Measurements from ENCODE around the gene NAA60.

Gene NAA60

GRCh38 chr16:3514621-3515020 lies 71.1 kb downstream of the NAA60 start (continued):
- TF ChIP-seq, protein P1, sequence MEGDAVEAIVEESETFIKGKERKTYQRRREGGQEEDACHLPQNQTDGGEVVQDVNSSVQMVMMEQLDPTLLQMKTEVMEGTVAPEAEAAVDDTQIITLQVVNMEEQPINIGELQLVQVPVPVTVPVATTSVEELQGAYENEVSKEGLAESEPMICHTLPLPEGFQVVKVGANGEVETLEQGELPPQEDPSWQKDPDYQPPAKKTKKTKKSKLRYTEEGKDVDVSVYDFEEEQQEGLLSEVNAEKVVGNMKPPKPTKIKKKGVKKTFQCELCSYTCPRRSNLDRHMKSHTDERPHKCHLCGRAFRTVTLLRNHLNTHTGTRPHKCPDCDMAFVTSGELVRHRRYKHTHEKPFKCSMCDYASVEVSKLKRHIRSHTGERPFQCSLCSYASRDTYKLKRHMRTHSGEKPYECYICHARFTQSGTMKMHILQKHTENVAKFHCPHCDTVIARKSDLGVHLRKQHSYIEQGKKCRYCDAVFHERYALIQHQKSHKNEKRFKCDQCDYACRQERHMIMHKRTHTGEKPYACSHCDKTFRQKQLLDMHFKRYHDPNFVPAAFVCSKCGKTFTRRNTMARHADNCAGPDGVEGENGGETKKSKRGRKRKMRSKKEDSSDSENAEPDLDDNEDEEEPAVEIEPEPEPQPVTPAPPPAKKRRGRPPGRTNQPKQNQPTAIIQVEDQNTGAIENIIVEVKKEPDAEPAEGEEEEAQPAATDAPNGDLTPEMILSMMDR (tag by site-specific recombination; IDR thresholded peaks at IDR 0.05), result no peak
- TF ChIP-seq ZBTB21 (tag by site-specific recombination; IDR thresholded peaks at IDR 0.05), result no peak

DNA sequence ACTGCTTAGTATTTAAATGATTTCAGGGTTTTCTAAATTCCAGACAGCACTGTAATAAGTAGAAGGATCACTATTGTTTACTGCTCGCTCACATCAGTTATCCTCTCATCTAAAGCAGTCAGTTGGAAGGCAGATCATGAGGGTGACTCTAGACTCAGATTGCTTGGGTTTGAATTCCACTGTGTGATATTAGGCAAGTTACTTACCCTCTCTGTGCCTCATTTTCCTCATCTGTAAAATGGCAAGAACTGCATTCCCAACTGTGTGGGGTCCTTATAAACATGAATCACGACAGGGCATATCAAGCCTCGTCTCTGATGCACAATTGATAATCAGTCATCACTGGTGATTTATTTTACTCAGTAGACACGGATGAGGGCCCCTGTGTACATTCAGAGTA lies 72.4 kb downstream of the NAA60 start:
- Histone ChIP-seq H3K4me3 (ENCODE audit: low read depth, low read length) (no peak overlapping the region), H3K36me3 (ENCODE audit: control insufficient read depth in 2 of 2, insufficient read depth in 1 of 2, low read length in 2 of 2) (peaks cover 14 to 92% of the 10 kb centered on the region in 2 experiments), H3K4me1 (ENCODE audit: control insufficient read depth, insufficient read depth, low read length) (no peaks in the 10 kb centered on the region), H3K27ac (ENCODE audit: extremely low read depth, low read depth, low read length) (no peak overlapping the region), H3K9me3 (ENCODE audit: control insufficient read depth, insufficient read depth, low read depth, low read length) (no peaks in the 10 kb centered on the region)
- ChIA-PET CTCF (interaction anchor here (1.1 kb wide), 1 partner anchor 10 kb away, joined by 4 read pairs; no protein-coding TSS in a partner anchor), POLR2A (no interaction called here)
- TF ChIP-seq ZFP41 (tag by site-specific recombination; IDR thresholded peaks at IDR 0.05; ENCODE audit: borderline replicate concordance), result no peak
- TF ChIP-seq ZNF274 (IDR thresholded peaks at IDR 0.05; ENCODE audit: low read length), result no peak
- TF ChIP-seq ZNF274 (tag by site-specific recombination; IDR thresholded peaks at IDR 0.05; ENCODE audit: borderline replicate concordance), result no peak
- no peak for TF ChIP-seq ZNF24 (tag by site-specific recombination; IDR thresholded peaks at IDR 0.05)
- TF ChIP-seq, protein P2, sequence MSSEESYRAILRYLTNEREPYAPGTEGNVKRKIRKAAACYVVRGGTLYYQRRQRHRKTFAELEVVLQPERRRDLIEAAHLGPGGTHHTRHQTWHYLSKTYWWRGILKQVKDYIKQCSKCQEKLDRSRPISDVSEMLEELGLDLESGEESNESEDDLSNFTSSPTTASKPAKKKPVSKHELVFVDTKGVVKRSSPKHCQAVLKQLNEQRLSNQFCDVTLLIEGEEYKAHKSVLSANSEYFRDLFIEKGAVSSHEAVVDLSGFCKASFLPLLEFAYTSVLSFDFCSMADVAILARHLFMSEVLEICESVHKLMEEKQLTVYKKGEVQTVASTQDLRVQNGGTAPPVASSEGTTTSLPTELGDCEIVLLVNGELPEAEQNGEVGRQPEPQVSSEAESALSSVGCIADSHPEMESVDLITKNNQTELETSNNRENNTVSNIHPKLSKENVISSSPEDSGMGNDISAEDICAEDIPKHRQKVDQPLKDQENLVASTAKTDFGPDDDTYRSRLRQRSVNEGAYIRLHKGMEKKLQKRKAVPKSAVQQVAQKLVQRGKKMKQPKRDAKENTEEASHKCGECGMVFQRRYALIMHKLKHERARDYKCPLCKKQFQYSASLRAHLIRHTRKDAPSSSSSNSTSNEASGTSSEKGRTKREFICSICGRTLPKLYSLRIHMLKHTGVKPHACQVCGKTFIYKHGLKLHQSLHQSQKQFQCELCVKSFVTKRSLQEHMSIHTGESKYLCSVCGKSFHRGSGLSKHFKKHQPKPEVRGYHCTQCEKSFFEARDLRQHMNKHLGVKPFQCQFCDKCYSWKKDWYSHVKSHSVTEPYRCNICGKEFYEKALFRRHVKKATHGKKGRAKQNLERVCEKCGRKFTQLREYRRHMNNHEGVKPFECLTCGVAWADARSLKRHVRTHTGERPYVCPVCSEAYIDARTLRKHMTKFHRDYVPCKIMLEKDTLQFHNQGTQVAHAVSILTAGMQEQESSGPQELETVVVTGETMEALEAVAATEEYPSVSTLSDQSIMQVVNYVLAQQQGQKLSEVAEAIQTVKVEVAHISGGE (tag by site-specific recombination; conservative IDR thresholded peaks at IDR 0.05; ENCODE audit: low read depth), result no peak
- peak; percentile 40; the same call in 1 of the 2 replicates for TF ChIP-seq ZNF768 (tag by site-specific recombination; IDR thresholded peaks at IDR 0.05)
- no peak for TF ChIP-seq ZNF391 (tag by site-specific recombination; IDR thresholded peaks at IDR 0.05; ENCODE audit: borderline replicate concordance, low read depth)
- TF ChIP-seq ZFP69B (tag by site-specific recombination; IDR thresholded peaks at IDR 0.05), result no peak
- no peak for TF ChIP-seq ZBTB17 (tag by site-specific recombination; IDR thresholded peaks at IDR 0.05)

- ChIA-PET CTCF (no interaction called here), POLR2A (no interaction called here)
- H3K36me3 ChIP-seq (ENCODE audit: control insufficient read depth in 2 of 2, insufficient read depth in 1 of 2, low read length in 2 of 2), result peaks cover 8 to 83% of the 10 kb centered on the region in 2 experiments; a peak in 2 of 3 replicates
- no peak overlapping the region for H3K4me3 ChIP-seq (ENCODE audit: low read depth, low read length)
- no peak overlapping the region for H3K27ac ChIP-seq (ENCODE audit: extremely low read depth, low read depth, low read length)
- no peaks in the 10 kb centered on the region for H3K9me3 ChIP-seq (ENCODE audit: control insufficient read depth, insufficient read depth, low read depth, low read length)
- H3K4me1 ChIP-seq (ENCODE audit: control insufficient read depth, insufficient read depth, low read length), result no peaks in the 10 kb centered on the region
- TF ChIP-seq ZNF16 (tag by site-specific recombination; IDR thresholded peaks at IDR 0.05; ENCODE audit: low read depth) (no peak), ZNF311 (tag by site-specific recombination; IDR thresholded peaks at IDR 0.05; ENCODE audit: borderline replicate concordance) (no peak), ZFHX2 (tag by site-specific recombination; conservative IDR thresholded peaks at IDR 0.05) (no peak), ZNF354C (tag by site-specific recombination; IDR thresholded peaks at IDR 0.05; ENCODE audit: borderline replicate concordance, low read depth) (no peak), PRDM1 (tag by site-specific recombination; IDR thresholded peaks at IDR 0.05) (no peak), ZNF549 (tag by site-specific recombination; IDR thresholded peaks at IDR 0.05) (no peak), ZNF660 (tag by site-specific recombination; IDR thresholded peaks at IDR 0.05) (no peak)
- TF ChIP-seq, protein P2 (tag by site-specific recombination; conservative IDR thresholded peaks at IDR 0.05; ENCODE audit: low read depth), result no peak
- TF ChIP-seq, protein P3, sequence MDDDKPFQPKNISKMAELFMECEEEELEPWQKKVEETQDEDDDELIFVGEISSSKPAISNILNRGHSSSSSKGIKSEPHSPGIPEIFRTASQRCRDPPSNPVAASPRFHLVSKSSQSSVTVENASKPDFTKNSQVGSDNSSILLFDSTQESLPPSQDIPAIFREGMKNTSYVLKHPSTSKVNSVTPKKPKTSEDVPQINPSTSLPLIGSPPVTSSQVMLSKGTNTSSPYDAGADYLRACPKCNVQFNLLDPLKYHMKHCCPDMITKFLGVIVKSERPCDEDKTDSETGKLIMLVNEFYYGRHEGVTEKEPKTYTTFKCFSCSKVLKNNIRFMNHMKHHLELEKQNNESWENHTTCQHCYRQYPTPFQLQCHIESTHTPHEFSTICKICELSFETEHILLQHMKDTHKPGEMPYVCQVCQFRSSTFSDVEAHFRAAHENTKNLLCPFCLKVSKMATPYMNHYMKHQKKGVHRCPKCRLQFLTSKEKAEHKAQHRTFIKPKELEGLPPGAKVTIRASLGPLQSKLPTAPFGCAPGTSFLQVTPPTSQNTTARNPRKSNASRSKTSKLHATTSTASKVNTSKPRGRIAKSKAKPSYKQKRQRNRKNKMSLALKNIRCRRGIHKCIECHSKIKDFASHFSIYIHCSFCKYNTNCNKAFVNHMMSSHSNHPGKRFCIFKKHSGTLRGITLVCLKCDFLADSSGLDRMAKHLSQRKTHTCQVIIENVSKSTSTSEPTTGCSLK (tag by site-specific recombination; IDR thresholded peaks at IDR 0.05), result no peak
- TF ChIP-seq, protein P4, sequence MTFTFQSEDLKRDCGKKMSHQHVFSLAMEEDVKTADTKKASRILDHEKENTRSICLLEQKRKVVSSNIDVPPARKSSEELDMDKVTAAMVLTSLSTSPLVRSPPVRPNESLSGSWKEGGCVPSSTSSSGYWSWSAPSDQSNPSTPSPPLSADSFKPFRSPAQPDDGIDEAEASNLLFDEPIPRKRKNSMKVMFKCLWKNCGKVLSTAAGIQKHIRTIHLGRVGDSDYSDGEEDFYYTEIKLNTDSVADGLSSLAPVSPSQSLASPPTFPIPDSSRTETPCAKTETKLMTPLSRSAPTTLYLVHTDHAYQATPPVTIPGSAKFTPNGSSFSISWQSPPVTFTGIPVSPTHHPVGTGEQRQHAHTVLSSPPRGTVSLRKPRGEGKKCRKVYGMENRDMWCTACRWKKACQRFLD (tag by site-specific recombination; IDR thresholded peaks at IDR 0.05), result no peak
Observed at GRCh38 chr16:3518292-3518985, 75.0 kb downstream of the NAA60 start.

Measured in HEK293 (cell line).